ENCODE measurements around the gene RNF112. TPM values are rescaled to one million over a fixed set of nuclear protein-coding genes. Genes with fewer than 3 reads are reported as not detected.

The RNF112 gene
- total RNA-seq, 2 experiments from 2014 or later, result 0.47 TPM; not detected in 1

GRCh38 chr17:19424934-19425868 is 14.2 kb downstream of the RNF112 start:
- no peak overlapping the region for H3K4me3 ChIP-seq (ENCODE audit: low read depth, low read length, poor library complexity, severe bottlenecking)
- no peaks in the 10 kb centered on the region for H3K36me3 ChIP-seq (ENCODE audit: insufficient read depth, low read length)
- H3K27ac ChIP-seq (ENCODE audit: low read depth, low read length, poor library complexity, severe bottlenecking), result no peak overlapping the region
- DNase-seq (ENCODE audit: low spot score), result no peak
- H3K4me1 ChIP-seq (ENCODE audit: insufficient read depth, low read length, poor library complexity, severe bottlenecking), result no peaks in the 10 kb centered on the region
- no peak overlapping the region for H3K4me2 ChIP-seq (ENCODE audit: low read length)
- POLR2A ChIA-PET, result interaction anchor here (0.7 kb wide), 2 partner anchors 45 to 150 kb away, joined by 4 to 5 read pairs; no protein-coding TSS in a partner anchor
- no peak for TF ChIP-seq EZH2phosphoT487 (IDR thresholded peaks at IDR 0.05; ENCODE audit: borderline replicate concordance, low read depth, low read length)
- no peak for TF ChIP-seq CTCF (conservative IDR thresholded peaks at IDR 0.05; ENCODE audit: low read length)
- no TSS peak for BruUV-seq (replicated peaks)
- CTCF ChIA-PET (ENCODE audit: unreplicated experiment), result no interaction called here
- no peak overlapping the region for H2AFZ ChIP-seq (ENCODE audit: low read length)
- no peaks in the 10 kb centered on the region for H3K9me3 ChIP-seq (ENCODE audit: low read length)
- no peaks in the 10 kb centered on the region for H3K79me2 ChIP-seq (ENCODE audit: insufficient read depth, low read depth, low read length)
- H4K20me1 ChIP-seq (ENCODE audit: insufficient read depth, low read length), result no peaks in the 10 kb centered on the region
- H3K9me2 ChIP-seq (ENCODE audit: insufficient read depth, low read length), result no peaks in the 10 kb centered on the region
- intact Hi-C loops (cut with micrococcal nuclease; ENCODE audit: unreplicated experiment), result no loop called here

DNA sequence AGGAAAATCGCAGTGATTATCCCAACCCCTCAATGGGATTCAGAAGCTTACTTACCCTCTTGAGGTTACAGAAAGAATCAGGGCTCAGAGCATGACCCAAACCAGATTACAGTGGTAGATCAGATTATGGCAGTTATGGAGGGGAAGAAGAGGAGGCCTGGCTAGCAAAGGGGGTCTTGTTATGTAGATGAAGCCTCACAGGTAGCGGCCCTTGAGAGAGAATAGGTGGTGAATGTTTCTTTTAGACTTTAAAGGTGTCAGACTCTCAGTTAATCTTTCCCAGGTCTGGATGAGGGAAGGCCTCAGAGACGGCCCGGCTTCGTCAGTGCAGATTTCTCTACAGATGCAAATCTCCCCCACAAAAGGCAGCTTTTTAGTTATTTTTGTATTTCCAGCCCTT is 15.6 kb downstream of the RNF112 start:
- no peak for DNase-seq (ENCODE audit: low spot score)
- Histone ChIP-seq H3K9me3 (ENCODE audit: low read length) (no peaks in the 10 kb centered on the region), H3K36me3 (ENCODE audit: insufficient read depth, low read length) (no peaks in the 10 kb centered on the region), H3K79me2 (ENCODE audit: insufficient read depth, low read depth, low read length) (no peaks in the 10 kb centered on the region), H3K4me1 (ENCODE audit: insufficient read depth, low read length, poor library complexity, severe bottlenecking) (no peaks in the 10 kb centered on the region), H3K4me2 (ENCODE audit: low read length) (no peak overlapping the region), H3K27ac (ENCODE audit: low read depth, low read length, poor library complexity, severe bottlenecking) (no peak overlapping the region), H4K20me1 (ENCODE audit: insufficient read depth, low read length) (no peaks in the 10 kb centered on the region), H2AFZ (ENCODE audit: low read length) (no peak overlapping the region), H3K9me2 (ENCODE audit: insufficient read depth, low read length) (no peaks in the 10 kb centered on the region), H3K4me3 (ENCODE audit: low read depth, low read length, poor library complexity, severe bottlenecking) (no peak overlapping the region)
- BruUV-seq (replicated peaks), result no TSS peak
- CTCF ChIA-PET (ENCODE audit: unreplicated experiment), result no interaction called here
- intact Hi-C loops (cut with micrococcal nuclease; ENCODE audit: unreplicated experiment), result no loop called here
- POLR2A ChIA-PET, result no interaction called here
- TF ChIP-seq CTCF (conservative IDR thresholded peaks at IDR 0.05; ENCODE audit: low read length), result no peak

DNA sequence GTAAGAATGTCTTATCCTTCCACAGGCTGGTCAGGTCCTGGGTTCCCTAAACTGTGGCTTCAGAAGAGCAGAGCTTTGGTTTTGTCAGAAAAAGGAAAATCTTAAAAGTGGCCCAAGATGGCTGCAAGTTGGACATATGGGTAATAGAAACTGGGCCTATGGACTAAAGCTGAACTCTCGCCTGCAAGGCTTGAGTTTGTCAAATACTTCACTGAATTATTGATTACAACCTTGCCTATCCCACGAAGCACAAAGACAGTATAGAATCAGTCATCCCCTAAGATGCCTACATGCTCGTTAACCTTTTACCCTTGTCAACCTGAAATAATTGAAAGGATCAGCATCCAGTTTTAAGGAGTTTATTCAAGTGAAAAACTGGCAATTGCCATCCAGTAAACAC is 20.7 kb downstream of the RNF112 start:
- TF ChIP-seq EZH2phosphoT487 (IDR thresholded peaks at IDR 0.05; ENCODE audit: borderline replicate concordance, low read depth, low read length) (no peak), CTCF (conservative IDR thresholded peaks at IDR 0.05; ENCODE audit: low read length) (no peak)
- no peaks in the 10 kb centered on the region for H3K79me2 ChIP-seq (ENCODE audit: insufficient read depth, low read depth, low read length)

More for the DNA sequence above, 20.7 kb downstream of the RNF112 start:
- intact Hi-C loops (cut with micrococcal nuclease; ENCODE audit: unreplicated experiment), result loop anchor here (2.0 kb wide), 1 partner anchor 67 kb away; no protein-coding TSS in a partner anchor
- no peak overlapping the region for H3K27ac ChIP-seq (ENCODE audit: low read depth, low read length, poor library complexity, severe bottlenecking)
- H3K36me3 ChIP-seq (ENCODE audit: insufficient read depth, low read length), result no peaks in the 10 kb centered on the region
- no peak overlapping the region for H3K4me2 ChIP-seq (ENCODE audit: low read length)
- DNase-seq (ENCODE audit: low spot score), result no peak
- ChIA-PET POLR2A (no interaction called here), CTCF (ENCODE audit: unreplicated experiment) (interaction anchor here (0.7 kb wide), 1 partner anchor 70 kb away, joined by 3 read pairs; no protein-coding TSS in a partner anchor)
- no TSS peak for BruUV-seq (replicated peaks)
- H3K4me1 ChIP-seq (ENCODE audit: insufficient read depth, low read length, poor library complexity, severe bottlenecking), result peaks cover 11% of the 10 kb centered on the region
- H2AFZ ChIP-seq (ENCODE audit: low read length), result no peak overlapping the region
- H4K20me1 ChIP-seq (ENCODE audit: insufficient read depth, low read length), result no peaks in the 10 kb centered on the region
- H3K9me2 ChIP-seq (ENCODE audit: insufficient read depth, low read length), result no peaks in the 10 kb centered on the region
- H3K9me3 ChIP-seq (ENCODE audit: low read length), result no peaks in the 10 kb centered on the region
- H3K4me3 ChIP-seq (ENCODE audit: low read depth, low read length, poor library complexity, severe bottlenecking), result no peak overlapping the region

Data from OCI-LY7 (cell line).